B cell (primary cell): ENCODE results near the gene SORL1-AS1.

Experiments used
- EZH2 ChIP-seq: IDR thresholded peaks from 2 replicates; pipeline ENCODE4 v1.6.1; 2012; ENCODE audit warnings: borderline replicate concordance, low read depth, mild to moderate bottlenecking, moderate library complexity, low read length; ENCODE audit not compliant: insufficient read depth, poor library complexity, severe bottlenecking
- TF ChIP-seq, protein P1 (sequence below): fragments of 200-600 bp; IDR thresholded peaks from one replicate; pipeline ENCODE4 v1.8.0; 2022; ENCODE audit warnings: antibody characterized with exemption, mild to moderate bottlenecking

- TF ChIP-seq, protein P1, sequence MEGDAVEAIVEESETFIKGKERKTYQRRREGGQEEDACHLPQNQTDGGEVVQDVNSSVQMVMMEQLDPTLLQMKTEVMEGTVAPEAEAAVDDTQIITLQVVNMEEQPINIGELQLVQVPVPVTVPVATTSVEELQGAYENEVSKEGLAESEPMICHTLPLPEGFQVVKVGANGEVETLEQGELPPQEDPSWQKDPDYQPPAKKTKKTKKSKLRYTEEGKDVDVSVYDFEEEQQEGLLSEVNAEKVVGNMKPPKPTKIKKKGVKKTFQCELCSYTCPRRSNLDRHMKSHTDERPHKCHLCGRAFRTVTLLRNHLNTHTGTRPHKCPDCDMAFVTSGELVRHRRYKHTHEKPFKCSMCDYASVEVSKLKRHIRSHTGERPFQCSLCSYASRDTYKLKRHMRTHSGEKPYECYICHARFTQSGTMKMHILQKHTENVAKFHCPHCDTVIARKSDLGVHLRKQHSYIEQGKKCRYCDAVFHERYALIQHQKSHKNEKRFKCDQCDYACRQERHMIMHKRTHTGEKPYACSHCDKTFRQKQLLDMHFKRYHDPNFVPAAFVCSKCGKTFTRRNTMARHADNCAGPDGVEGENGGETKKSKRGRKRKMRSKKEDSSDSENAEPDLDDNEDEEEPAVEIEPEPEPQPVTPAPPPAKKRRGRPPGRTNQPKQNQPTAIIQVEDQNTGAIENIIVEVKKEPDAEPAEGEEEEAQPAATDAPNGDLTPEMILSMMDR, result no peak
- TF ChIP-seq EZH2, result no peak
Measured at GRCh38 chr11:121405646-121406045, 47.1 kb downstream of the SORL1-AS1 start.
